K562 (cell line): ENCODE results near the gene FBXO44. TPM values are rescaled to one million over a fixed set of nuclear protein-coding genes. Genes with fewer than 3 reads are reported as not detected.

Source experiments
- ATAC-seq: fragments of 200-7000 bp; cut with Tn5 transposase; 3 replicates; pipeline ENCODE4 v1.9.1; 2020; ENCODE audit warnings: moderate library complexity
- BruUV-seq: library from RNA; stranded (reverse); fragments of 400-500 nt; replicated peaks from 2 replicates; lab custom pipeline; 2021; lab: Mats Ljungman, UMichigan
- CTCF ChIA-PET: fragments of 300-600 bp; formaldehyde crosslinking; extraction: SDS; loops from one replicate; lab custom pipeline; 2021; ENCODE audit warnings: low intra/inter-chr PET ratio; lab: Yijun Ruan, JAX
- POLR2A ChIA-PET: fragments of 300-600, 350-650 bp; sonication (Branson Sonifier 250); formaldehyde crosslinking; extraction: SDS; loops from one replicate; lab custom pipeline; 2021; ENCODE audit warnings: antibody characterized with exemption, inconsistent platforms; lab: Yijun Ruan, JAX
- DNase-seq, 4 experiments: peaks; one replicate each; pipeline versions ENCODE4 v3.0.0 to v3.0.0-alpha.2; 2011 to 2018; ENCODE audit warnings: low spot score in 3 of 4, mixed read lengths in 3 of 4; ENCODE audit errors: extremely low read depth in 1 of 4
- FAIRE-seq: peaks from 2 replicates; lab custom pipeline; 2011; peaks lifted over from hg19 to GRCh38; lab: Jason Lieb, UNC
- H2AFZ ChIP-seq: 2 replicates; pipeline ENCODE4 v1.6.0; 2011; ENCODE audit warnings: low read depth, low read length, control low read depth, inconsistent platforms
- H3K27ac ChIP-seq: fragments of 200-600 bp; 3 replicates; pipeline ENCODE4 v1.8.0; 2011; ENCODE audit warnings: low read depth, mild to moderate bottlenecking, control low read depth, inconsistent platforms, low read length, moderate library complexity, mixed read lengths; ENCODE audit errors: extremely low read depth
- H3K27me3 ChIP-seq, 2 experiments: fragments of 300-600 bp in 1 of 2; 2 replicates in 1 of 2; 3 replicates in 1 of 2; pipeline versions ENCODE4 v1.6.0 to v1.8.0; 2011; ENCODE audit warnings: inconsistent platforms in 2 of 2, low read length in 2 of 2, mild to moderate bottlenecking in 1 of 2, mixed read lengths in 1 of 2, moderate library complexity in 1 of 2; ENCODE audit not compliant: control insufficient read depth in 2 of 2, insufficient read depth in 2 of 2
- H3K36me3 ChIP-seq: fragments of 300-600 bp; 3 replicates; pipeline ENCODE4 v1.8.0; 2011; ENCODE audit warnings: mild to moderate bottlenecking, low read length, inconsistent platforms; ENCODE audit not compliant: control insufficient read depth, insufficient read depth
- H3K4me1 ChIP-seq, 2 experiments: fragments of 200-600 bp in 1 of 2; replicated peaks in 1 of 2; 2 replicates in 1 of 2; 3 replicates in 1 of 2; pipeline versions ENCODE4 v1.5.1 to v1.8.0; 2011; ENCODE audit warnings: inconsistent platforms in 2 of 2, low read length in 2 of 2, mild to moderate bottlenecking in 1 of 2, mixed read lengths in 1 of 2, moderate library complexity in 1 of 2; ENCODE audit not compliant: control insufficient read depth in 2 of 2, insufficient read depth in 2 of 2
- H3K4me2 ChIP-seq: 2 replicates; pipeline ENCODE4 v1.6.1; 2011; ENCODE audit warnings: low read length, control low read depth, inconsistent platforms, mixed read lengths; ENCODE audit not compliant: insufficient read depth
- H3K4me3 ChIP-seq: fragments of 200-600 bp; sonication (generic), shearing (Covaris generic); 2 replicates; pipeline ENCODE4 v1.5.1; 2016; ENCODE audit warnings: control low read depth, inconsistent platforms
- H3K79me2 ChIP-seq: fragments of 200-600 bp; 3 replicates; pipeline ENCODE4 v1.8.0; 2011; ENCODE audit warnings: low read length, inconsistent platforms; ENCODE audit not compliant: control insufficient read depth, insufficient read depth
- H3K9ac ChIP-seq, 2 experiments: 2 replicates each; pipeline versions ENCODE4 v1.6.0 to v1.6.1; 2011; ENCODE audit warnings: low read depth in 2 of 2, low read length in 2 of 2, control low read depth in 1 of 2, inconsistent platforms in 1 of 2, mild to moderate bottlenecking in 1 of 2, mixed read lengths in 1 of 2; ENCODE audit not compliant: insufficient read depth in 1 of 2
- H3K9me1 ChIP-seq: one replicate; pipeline ENCODE4 v1.6.0; 2011; ENCODE audit warnings: inconsistent platforms, mild to moderate bottlenecking, low read length, moderate library complexity; ENCODE audit not compliant: control insufficient read depth, insufficient read depth
- H3K9me3 ChIP-seq: replicated peaks from 2 replicates; pipeline ENCODE4 v1.5.1; 2011; ENCODE audit warnings: low read depth, low read length, inconsistent platforms; ENCODE audit not compliant: control insufficient read depth, insufficient read depth
- H4K20me1 ChIP-seq: replicated peaks from 2 replicates; pipeline ENCODE4 v1.6.1; 2011; ENCODE audit warnings: low read length, inconsistent platforms, mixed read lengths; ENCODE audit not compliant: control insufficient read depth, insufficient read depth
- BCL6 ChIP-seq: fragments of 250-450 bp; sonication (Bioruptor Pico); IDR thresholded peaks from 2 replicates; pipeline ENCODE4 v1.4.0; 2020
- BRD4 ChIP-seq: fragments of 200-600 bp; sonication (generic); IDR thresholded peaks from 2 replicates; pipeline ENCODE4 v1.6.1; 2017; ENCODE audit warnings: inconsistent platforms
- FOXK2 ChIP-seq, 2 experiments: fragments of 450-650 bp; IDR thresholded peaks in 1 of 2; conservative IDR thresholded peaks in 1 of 2; 2 replicates each; pipeline ENCODE4 v1.6.1; 2016; ENCODE audit warnings: low read depth in 2 of 2, mild to moderate bottlenecking in 1 of 2
- MTA3 ChIP-seq: fragments of 450-650 bp; formaldehyde crosslinking; IDR thresholded peaks from 2 replicates; pipeline ENCODE4 v1.6.1; 2017; ENCODE audit warnings: mild to moderate bottlenecking, borderline replicate concordance
- MTF1 ChIP-seq: fragments of 250-450 bp; sonication (Bioruptor Pico); IDR thresholded peaks from 2 replicates; pipeline ENCODE4 v1.9.0; 2021; ENCODE audit warnings: moderate library complexity, mild to moderate bottlenecking, inconsistent platforms, borderline replicate concordance
- NRF1 ChIP-seq, 2 experiments: fragments of 450-650 bp; IDR thresholded peaks in 1 of 2; conservative IDR thresholded peaks in 1 of 2; 2 replicates each; pipeline ENCODE4 v1.6.1; 2014; ENCODE audit warnings: mild to moderate bottlenecking in 2 of 2
- POLR2B ChIP-seq: fragments of 450-650 bp; IDR thresholded peaks from 2 replicates; pipeline ENCODE4 v1.6.1; 2018; ENCODE audit warnings: low read depth; ENCODE audit not compliant: partially characterized antibody
- ZNF263 ChIP-seq: sonication (generic); formaldehyde crosslinking; IDR thresholded peaks from 2 replicates; pipeline ENCODE4 v1.8.0; 2022; ENCODE audit warnings: mild to moderate bottlenecking, missing genetic modification reagents, borderline replicate concordance
- ZNF445 ChIP-seq: fragments of 250-450 bp; sonication (Bioruptor Pico); IDR thresholded peaks from 2 replicates; pipeline ENCODE4 v1.4.0; 2020; ENCODE audit warnings: low read depth, mild to moderate bottlenecking, moderate library complexity
- WGBS: fragments of 100-300 bp; shearing (Covaris generic); methylation state at CpG from one replicate; pipeline ENCODE4 v1.1.6; 2016; ENCODE audit warnings: low coverage, mixed read lengths; ENCODE audit not compliant: insufficient coverage; ENCODE audit errors: missing lambda C conversion rate; 5-methylcytosine and 5-hydroxymethylcytosine counted together
- in situ Hi-C: fragments of 300-500 bp; cut with MboI; formaldehyde crosslinking; loops from 4 replicates; pipeline ENCODE4 v1.15.0; 2018; ENCODE audit warnings: inconsistent platforms, mixed read lengths
- intact Hi-C: fragments of 100-400 bp; cut with micrococcal nuclease; formaldehyde crosslinking; loops from 2 replicates; pipeline ENCODE4 v1.14.2; 2022
- polyA plus RNA-seq, 8 experiments: library from polyadenylated mRNA; depleted of rRNA in 4 of 8; stranded (reverse) in 5 of 8; unstranded in 3 of 8; fragments of >200 nt; fragmentation: Nextera tagmentation in 2 of 8; fragmentation: Illumina TruSeq in 1 of 8; extraction: Ambion mirVana in 2 of 8; extraction: Trizol in 1 of 8; gene quantifications; 2 replicates each; pipeline versions ENCODE4 v1.2.1 to v1.2.3, GENCODE V29; 2011 to 2014; ENCODE audit warnings: inconsistent platforms in 1 of 8, missing spikeins in 1 of 8
- total RNA-seq, 7 experiments: library from RNA; depleted of rRNA in 6 of 7; stranded (reverse); fragments of >200 nt in 6 of 7; fragmentation: Illumina TruSeq in 2 of 7; extraction: Trizol in 2 of 7; gene quantifications; 2 replicates each; pipeline versions ENCODE4 v1.2.1 to v1.2.3, GENCODE V29; 2011 to 2021; ENCODE audit warnings: low replicate concordance in 1 of 7
- TF ChIP-seq, protein P1 (sequence below): fragments of 250-450 bp; sonication (Bioruptor Pico); IDR thresholded peaks from 2 replicates; pipeline ENCODE4 v1.5.0; 2021; ENCODE audit warnings: mild to moderate bottlenecking, moderate library complexity
- TF ChIP-seq, protein P2 (sequence below): sonication (generic); formaldehyde crosslinking; IDR thresholded peaks from 2 replicates; pipeline ENCODE4 v1.4.0; 2020; ENCODE audit warnings: mild to moderate bottlenecking, missing genetic modification reagents
- TF ChIP-seq, protein P3 (sequence below): sonication (generic); formaldehyde crosslinking; IDR thresholded peaks from 2 replicates; pipeline ENCODE4 v1.8.0; 2023; ENCODE audit warnings: missing genetic modification reagents, mild to moderate bottlenecking, borderline replicate concordance

FBXO44 gene
- total and polyA plus RNA-seq, 9 of the 15 experiments (the other 6 are each of a cell fraction or from before 2014, with no cell fraction given) = 0.69 to 20.9 (median 6.7) TPM

DNA sequence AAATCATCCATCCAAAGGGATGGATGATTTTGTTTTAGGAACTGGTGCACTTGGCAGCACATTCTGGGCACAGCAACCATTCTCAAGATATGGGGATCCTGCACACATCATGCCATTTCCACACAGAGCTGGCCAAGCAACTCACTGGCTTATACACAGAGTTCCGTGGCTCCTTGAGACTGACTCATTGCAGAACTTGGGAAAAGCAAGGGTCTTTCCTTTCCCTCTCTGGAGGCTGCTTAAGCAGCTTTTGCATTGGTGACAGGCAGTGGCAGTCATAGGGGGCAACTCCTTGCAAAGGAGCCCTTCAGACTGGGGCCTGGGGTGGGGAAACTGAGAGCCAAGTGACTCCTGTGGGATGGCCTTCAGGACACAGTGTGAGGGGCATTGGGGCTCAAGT is 28.1 kb downstream of the FBXO44 start:
- intact Hi-C loops (no loop called here), in situ Hi-C loops (no loop called here)
- Histone ChIP-seq H3K9ac (peak overlapping the region in 1 of 2 experiments; percentile 6; a peak in 1 of 4 replicates), H4K20me1 (no peaks in the 10 kb centered on the region), H2AFZ (no peak overlapping the region), H3K9me3 (no peaks in the 10 kb centered on the region), H3K4me1 (peaks cover 11 to 26% of the 10 kb centered on the region in 2 experiments), H3K4me2 (no peak overlapping the region), H3K4me3 (no peak overlapping the region), H3K79me2 (peaks cover 22% of the 10 kb centered on the region), H3K36me3 (peaks cover 16% of the 10 kb centered on the region), H3K27me3 (no peaks in the 10 kb centered on the region), H3K27ac (no peak overlapping the region), H3K9me1 (peaks cover 4% of the 10 kb centered on the region)
- ATAC-seq (no peak), DNase-seq (no peak), FAIRE-seq (no peak)
- WGBS = 67% methylated on average over 1 of the region's 1 CpG
- no TSS peak for BruUV-seq
- CTCF ChIA-PET = no interaction called here
- POLR2A ChIA-PET = interaction anchor here (0.7 to 3.3 kb wide), 9 partner anchors 7 to 227 kb away, joined by 3 to 40 read pairs (median 8); no protein-coding TSS in a partner anchor
- TF ChIP-seq BCL6 (CRISPR knock-in tag) = no peak
- no peak for TF ChIP-seq NRF1 (conservative IDR thresholded peaks at IDR 0.05 in 1 of 2, IDR thresholded peaks at IDR 0.05 in 1 of 2)
- no peak for TF ChIP-seq ZNF263 (CRISPR knock-in tag)
- no peak for TF ChIP-seq FOXK2 (conservative IDR thresholded peaks at IDR 0.05 in 1 of 2, IDR thresholded peaks at IDR 0.05 in 1 of 2; ENCODE audit: low read depth in 2 of 2)
- TF ChIP-seq BRD4 = no peak
- no peak for TF ChIP-seq MTF1 (CRISPR knock-in tag)
- TF ChIP-seq, protein P1, sequence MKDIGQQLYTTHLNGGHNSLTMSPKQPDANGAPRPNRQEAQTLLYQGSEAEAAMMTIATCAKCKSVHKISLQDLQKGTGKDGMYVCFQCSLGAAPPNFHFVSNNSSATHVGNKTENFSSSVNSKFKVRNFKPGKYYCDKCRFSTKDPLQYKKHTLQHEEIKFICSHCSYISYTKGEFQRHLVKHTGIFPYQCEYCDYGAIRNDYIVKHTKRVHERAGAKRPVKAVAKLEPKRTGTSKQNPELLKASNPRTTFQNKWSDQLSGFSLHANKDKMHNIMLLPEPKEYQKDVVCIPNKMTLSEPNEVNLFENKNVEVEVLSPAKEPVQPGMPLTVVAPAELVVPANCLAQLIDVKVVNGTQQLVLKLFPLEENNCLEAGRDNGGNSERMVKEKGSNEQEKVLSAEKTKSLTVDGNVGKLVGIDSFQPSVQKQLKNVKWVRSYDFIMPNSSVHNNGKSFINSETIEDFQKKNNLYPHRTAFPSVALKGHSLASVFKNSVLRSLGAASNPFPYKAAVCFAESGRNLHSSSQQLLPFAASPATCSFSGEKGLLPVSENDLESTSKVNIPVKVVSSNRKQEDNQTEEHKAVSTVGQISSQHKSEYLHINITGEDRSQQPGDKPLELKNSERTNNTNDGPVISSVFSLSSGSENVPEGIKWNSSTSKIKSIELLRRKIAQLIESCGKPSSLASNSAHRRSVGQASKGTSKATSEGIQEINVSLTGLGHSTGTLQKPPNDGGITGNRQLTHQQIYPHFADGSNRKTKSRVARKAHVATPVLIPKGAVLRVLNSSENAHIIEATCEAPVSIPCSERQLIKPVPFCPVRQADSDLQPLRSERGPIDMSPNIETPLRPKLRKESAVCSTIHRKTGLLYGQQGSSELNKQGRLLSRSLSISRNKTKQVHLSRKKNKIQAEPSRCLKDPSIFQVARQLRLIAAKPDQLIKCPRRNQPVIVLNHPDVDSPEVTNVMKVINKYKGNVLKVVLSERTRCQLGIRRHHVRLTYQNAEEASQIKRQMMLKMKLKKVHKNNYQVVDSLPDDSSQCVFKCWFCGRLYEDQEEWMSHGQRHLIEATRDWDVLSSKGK (CRISPR knock-in tag) = no peak
- TF ChIP-seq ZNF445 = no peak
- TF ChIP-seq, protein P2, sequence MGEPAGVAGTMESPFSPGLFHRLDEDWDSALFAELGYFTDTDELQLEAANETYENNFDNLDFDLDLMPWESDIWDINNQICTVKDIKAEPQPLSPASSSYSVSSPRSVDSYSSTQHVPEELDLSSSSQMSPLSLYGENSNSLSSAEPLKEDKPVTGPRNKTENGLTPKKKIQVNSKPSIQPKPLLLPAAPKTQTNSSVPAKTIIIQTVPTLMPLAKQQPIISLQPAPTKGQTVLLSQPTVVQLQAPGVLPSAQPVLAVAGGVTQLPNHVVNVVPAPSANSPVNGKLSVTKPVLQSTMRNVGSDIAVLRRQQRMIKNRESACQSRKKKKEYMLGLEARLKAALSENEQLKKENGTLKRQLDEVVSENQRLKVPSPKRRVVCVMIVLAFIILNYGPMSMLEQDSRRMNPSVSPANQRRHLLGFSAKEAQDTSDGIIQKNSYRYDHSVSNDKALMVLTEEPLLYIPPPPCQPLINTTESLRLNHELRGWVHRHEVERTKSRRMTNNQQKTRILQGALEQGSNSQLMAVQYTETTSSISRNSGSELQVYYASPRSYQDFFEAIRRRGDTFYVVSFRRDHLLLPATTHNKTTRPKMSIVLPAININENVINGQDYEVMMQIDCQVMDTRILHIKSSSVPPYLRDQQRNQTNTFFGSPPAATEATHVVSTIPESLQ (CRISPR knock-in tag) = no peak
- TF ChIP-seq POLR2B = no peak
- TF ChIP-seq MTA3 = no peak
- TF ChIP-seq, protein P3, sequence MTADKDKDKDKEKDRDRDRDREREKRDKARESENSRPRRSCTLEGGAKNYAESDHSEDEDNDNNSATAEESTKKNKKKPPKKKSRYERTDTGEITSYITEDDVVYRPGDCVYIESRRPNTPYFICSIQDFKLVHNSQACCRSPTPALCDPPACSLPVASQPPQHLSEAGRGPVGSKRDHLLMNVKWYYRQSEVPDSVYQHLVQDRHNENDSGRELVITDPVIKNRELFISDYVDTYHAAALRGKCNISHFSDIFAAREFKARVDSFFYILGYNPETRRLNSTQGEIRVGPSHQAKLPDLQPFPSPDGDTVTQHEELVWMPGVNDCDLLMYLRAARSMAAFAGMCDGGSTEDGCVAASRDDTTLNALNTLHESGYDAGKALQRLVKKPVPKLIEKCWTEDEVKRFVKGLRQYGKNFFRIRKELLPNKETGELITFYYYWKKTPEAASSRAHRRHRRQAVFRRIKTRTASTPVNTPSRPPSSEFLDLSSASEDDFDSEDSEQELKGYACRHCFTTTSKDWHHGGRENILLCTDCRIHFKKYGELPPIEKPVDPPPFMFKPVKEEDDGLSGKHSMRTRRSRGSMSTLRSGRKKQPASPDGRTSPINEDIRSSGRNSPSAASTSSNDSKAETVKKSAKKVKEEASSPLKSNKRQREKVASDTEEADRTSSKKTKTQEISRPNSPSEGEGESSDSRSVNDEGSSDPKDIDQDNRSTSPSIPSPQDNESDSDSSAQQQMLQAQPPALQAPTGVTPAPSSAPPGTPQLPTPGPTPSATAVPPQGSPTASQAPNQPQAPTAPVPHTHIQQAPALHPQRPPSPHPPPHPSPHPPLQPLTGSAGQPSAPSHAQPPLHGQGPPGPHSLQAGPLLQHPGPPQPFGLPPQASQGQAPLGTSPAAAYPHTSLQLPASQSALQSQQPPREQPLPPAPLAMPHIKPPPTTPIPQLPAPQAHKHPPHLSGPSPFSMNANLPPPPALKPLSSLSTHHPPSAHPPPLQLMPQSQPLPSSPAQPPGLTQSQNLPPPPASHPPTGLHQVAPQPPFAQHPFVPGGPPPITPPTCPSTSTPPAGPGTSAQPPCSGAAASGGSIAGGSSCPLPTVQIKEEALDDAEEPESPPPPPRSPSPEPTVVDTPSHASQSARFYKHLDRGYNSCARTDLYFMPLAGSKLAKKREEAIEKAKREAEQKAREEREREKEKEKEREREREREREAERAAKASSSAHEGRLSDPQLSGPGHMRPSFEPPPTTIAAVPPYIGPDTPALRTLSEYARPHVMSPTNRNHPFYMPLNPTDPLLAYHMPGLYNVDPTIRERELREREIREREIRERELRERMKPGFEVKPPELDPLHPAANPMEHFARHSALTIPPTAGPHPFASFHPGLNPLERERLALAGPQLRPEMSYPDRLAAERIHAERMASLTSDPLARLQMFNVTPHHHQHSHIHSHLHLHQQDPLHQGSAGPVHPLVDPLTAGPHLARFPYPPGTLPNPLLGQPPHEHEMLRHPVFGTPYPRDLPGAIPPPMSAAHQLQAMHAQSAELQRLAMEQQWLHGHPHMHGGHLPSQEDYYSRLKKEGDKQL (CRISPR knock-in tag) = no peak
